ENCODE results near the gene DENND5A. TPM values are rescaled to one million over a fixed set of nuclear protein-coding genes. Genes with fewer than 3 reads are reported as not detected.
A peak's percentile ranks its signal among the peaks of the same experiment; 100 is the strongest.

The DENND5A gene
- total and polyA plus RNA-seq, 10 of the 15 experiments (the other 5 are each of a cell fraction or from before 2014, with no cell fraction given), result 15.6 to 157 (median 85.1) TPM

DNA sequence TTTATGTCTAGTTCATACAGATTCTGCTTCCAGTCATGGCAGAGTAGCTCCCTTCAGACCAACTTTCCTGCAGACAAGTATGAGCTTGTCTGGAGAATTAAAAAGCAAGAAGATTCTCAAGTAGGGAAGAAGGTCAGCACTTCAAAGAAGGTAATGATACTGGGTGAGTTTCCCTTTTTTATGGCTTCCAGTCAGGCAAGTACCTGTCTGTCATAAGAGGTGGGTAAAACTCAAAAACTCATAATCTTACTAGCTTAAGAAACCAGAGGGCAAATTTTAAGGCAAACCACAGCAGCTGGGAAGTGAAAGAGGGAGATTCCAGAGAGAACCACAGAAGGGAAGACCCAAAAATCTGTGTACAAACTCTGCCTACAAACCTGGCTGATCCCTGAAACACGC, 54.2 kb downstream of the DENND5A start (continued):
- peak; percentile 58; the same call in 1 of the 2 replicates for TF ChIP-seq PML (IDR thresholded peaks at IDR 0.05; ENCODE audit: low read length)
- peak; percentile 69; the same call in 1 of the 3 replicates for TF ChIP-seq POU2F2 (IDR thresholded peaks at IDR 0.05; ENCODE audit: borderline replicate concordance, low read depth, low read length)
- no peak for TF ChIP-seq HDAC2 (IDR thresholded peaks at IDR 0.05)
- no peak for TF ChIP-seq EZH2 (IDR thresholded peaks at IDR 0.05; ENCODE audit: borderline replicate concordance, control insufficient read depth, low read depth, low read length)
- TF ChIP-seq ZNF217 (IDR thresholded peaks at IDR 0.05), result 0 out of 2 replicates have a peak, but pooled peaks have one; percentile 13
- TF ChIP-seq ZBTB40 (IDR thresholded peaks at IDR 0.05; ENCODE audit: borderline replicate concordance), result no peak
- peak; percentile 96 for TF ChIP-seq ZNF24 (IDR thresholded peaks at IDR 0.05)
- no peak for TF ChIP-seq TAF1 (IDR thresholded peaks at IDR 0.05; ENCODE audit: borderline replicate concordance, low read depth, low read length)
- TF ChIP-seq E4F1 (IDR thresholded peaks at IDR 0.05; ENCODE audit: borderline replicate concordance, partially characterized antibody), result no peak
